GM18526 (cell line): ENCODE measurements around the gene CENPB.
A peak's percentile ranks its signal among the peaks of the same experiment; 100 is the strongest.

ENCODE experiments used
- POLR2A ChIP-seq: IDR thresholded peaks from 3 replicates; pipeline ENCODE4 v1.6.1; 2011; ENCODE audit not compliant: insufficient read length; ENCODE audit errors: extremely low read depth

The CENPB gene

GRCh38 chr20:3783511-3784195 is 2.9 kb downstream of the CENPB start:
- TF ChIP-seq POLR2A: no peak

GRCh38 chr20:3783068-3783489 is 3.5 kb downstream of the CENPB start:
- no peak for TF ChIP-seq POLR2A

GRCh38 chr20:3782597-3782996 is 3.9 kb downstream of the CENPB start:
- TF ChIP-seq POLR2A: no peak

- no peak for TF ChIP-seq POLR2A
Measured at GRCh38 chr20:3781153-3781910, 5.2 kb downstream of the CENPB start, which contains the start of gene SPEF1. TSS of gene SPEF1 (minus strand) at chr20:3781448. CDS start at chr20:3781287, 161 bp downstream.

- no peak for TF ChIP-seq POLR2A
Measured at GRCh38 chr20:3778976-3779375, 7.6 kb downstream of the CENPB start.

- TF ChIP-seq POLR2A: no peak
Measured at GRCh38 chr20:3777716-3778629, 8.6 kb downstream of the CENPB start.

DNA sequence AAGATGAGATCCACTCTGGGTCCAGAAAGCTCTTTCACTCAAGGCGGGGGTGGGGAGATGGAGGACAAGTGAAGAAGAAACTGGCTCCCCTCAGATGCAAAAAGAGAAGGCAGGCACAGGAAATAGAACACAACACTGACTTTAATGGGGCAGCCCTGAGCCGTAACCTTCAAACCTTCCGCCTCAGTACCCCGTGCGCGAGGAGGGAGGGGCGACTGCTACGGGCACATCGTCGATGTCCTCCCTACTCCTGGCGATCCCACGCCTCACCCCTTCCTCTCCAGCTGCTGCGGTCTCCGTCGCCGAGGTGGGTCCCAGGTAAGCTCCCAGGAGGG is 9.2 kb downstream of the CENPB start:
- TF ChIP-seq POLR2A: no peak

GRCh38 chr20:3775457-3776108 is 11.0 kb downstream of the CENPB start:
- no peak for TF ChIP-seq POLR2A

DNA sequence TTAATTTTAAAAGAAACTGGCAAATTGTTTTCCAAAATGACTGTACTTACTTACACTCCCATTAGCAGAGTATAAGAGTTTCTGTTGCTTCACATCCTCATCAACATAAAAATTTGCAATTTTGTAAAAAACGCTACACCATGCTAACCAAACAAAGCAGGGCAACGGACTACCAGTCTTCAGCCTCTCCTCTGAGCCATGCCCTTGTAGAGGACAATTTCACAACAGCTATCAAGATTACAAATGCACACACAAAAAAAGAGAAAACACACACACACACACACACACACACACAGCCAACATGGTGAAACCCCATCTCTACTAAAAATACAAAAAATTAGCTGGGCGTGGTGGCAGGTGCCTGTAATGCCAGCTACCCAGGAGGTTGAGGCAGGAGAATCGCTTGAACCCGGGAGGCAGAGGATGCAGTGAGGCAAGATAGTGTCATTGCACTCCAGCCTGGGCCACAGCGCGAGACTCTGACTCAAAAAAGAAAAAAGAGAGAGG is 14.9 kb downstream of the CENPB start:
- TF ChIP-seq POLR2A: no peak

GRCh38 chr20:3768342-3769130 is 18.0 kb downstream of the CENPB start:
- no peak for TF ChIP-seq POLR2A

DNA sequence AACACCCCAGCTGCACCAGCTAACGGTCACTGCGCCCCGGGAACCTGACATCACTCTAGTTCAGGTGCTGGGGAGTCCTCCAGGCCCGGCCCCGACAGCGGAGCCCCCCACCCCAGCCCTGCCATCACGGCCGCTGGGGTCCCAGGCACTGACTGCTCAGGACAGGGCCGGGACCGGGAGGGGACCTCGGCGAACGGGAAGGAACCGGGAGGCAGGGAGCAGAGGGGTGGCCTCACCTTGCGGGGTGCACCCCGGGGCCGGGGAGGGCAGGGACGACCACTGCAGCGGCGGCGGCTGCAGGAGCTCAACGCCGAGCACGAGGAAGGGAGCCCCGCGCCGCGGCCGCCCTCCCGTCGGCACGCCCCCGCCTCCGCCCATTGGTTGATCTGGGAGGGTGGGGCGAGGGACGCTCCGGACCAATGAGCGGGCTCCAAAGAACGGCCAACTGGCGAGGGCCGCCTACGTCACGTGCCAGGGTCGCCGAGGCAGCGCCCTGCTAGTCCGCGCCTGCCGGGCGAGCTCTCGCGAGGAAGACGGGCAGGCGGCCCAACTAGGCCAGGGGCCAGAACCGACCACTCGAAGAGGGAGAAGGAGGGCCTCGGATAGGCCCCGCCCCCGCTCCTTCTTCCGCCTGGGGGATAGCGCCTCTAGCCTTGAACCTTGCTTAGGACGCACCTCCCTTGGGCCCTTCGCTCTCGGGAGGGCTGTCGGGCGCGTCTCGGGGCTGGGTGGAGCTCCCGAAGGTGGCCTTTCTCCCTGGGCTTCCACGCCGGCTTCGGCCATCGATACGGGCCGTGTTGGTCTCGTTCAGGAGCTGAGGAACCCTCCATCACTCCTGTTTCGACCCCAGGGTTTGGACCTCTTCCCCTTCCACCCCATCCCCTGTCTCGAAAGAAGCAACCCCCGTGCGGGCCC is 18.9 kb downstream of the CENPB start, which contains the start of gene ADISSP:
Gene ADISSP (minus strand): TSS at position 327 of the 915 bp plus-strand sequence. CDS start 7,653 bp downstream, outside the sequence.
- peak; percentile 73 for TF ChIP-seq POLR2A

DNA sequence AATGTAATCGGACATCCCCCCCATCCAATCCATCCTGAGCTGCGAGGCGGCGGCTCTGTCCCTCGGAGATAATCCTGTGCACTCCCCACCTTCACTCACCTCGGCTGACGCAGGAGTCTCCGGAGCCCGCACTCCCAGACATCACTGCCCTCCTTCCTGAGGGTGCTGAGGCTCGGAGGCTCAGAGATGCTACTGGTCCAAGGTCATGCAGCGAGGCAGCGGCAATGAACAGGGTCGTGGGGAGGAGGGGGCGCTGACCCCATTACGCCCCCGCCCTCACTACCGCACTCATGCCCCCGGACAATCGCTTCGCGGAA is 19.5 kb downstream of the CENPB start:
- no peak for TF ChIP-seq POLR2A
